Measurements from ENCODE around the gene KRT10. TPM values are rescaled to one million over a fixed set of nuclear protein-coding genes. Genes with fewer than 3 reads are reported as not detected.

KRT10 gene
- total RNA-seq, 1 donor from 2014 or later: 919 TPM

DNA sequence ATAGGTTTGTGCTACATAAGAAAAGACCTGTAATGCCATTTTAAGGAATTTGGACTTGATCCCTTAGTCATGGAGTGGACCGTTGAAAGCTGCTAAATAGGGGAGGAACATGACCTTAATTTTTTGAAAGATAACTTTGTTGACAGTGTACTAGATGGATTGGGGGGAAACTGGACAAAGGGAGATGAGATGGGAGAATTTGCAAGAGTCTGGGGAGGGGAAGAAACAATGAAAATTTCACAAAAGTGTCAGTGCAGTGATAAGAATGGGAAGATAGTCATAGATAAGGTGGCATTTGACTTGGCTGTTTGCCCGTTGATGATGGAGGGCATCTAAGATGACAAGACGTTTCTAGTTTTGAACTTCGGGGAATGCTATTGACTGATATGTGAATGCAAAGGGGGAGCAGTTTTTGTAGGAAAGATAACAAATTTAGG lies 22.3 kb upstream of the KRT10 start:
- Histone ChIP-seq H3K4me1 (no peaks in the 10 kb centered on the region), H3K36me3 (no peaks in the 10 kb centered on the region), H3K27me3 (no peaks in the 10 kb centered on the region), H3K27ac (no peak overlapping the region), H3K9me3 (no peaks in the 10 kb centered on the region), H3K4me3 (no peak overlapping the region)
- DNase-seq (ENCODE audit: extremely low spot score in 2 of 2): no peak
- intact Hi-C loops (cut with DNase I): no loop called here
- TF ChIP-seq POLR2A (IDR thresholded peaks at IDR 0.05) (no peak), POLR2AphosphoS5 (IDR thresholded peaks at IDR 0.05; ENCODE audit: insufficient read depth in 1 of 2, low read depth in 1 of 2) (no peak)
- TF ChIP-seq, protein P1, sequence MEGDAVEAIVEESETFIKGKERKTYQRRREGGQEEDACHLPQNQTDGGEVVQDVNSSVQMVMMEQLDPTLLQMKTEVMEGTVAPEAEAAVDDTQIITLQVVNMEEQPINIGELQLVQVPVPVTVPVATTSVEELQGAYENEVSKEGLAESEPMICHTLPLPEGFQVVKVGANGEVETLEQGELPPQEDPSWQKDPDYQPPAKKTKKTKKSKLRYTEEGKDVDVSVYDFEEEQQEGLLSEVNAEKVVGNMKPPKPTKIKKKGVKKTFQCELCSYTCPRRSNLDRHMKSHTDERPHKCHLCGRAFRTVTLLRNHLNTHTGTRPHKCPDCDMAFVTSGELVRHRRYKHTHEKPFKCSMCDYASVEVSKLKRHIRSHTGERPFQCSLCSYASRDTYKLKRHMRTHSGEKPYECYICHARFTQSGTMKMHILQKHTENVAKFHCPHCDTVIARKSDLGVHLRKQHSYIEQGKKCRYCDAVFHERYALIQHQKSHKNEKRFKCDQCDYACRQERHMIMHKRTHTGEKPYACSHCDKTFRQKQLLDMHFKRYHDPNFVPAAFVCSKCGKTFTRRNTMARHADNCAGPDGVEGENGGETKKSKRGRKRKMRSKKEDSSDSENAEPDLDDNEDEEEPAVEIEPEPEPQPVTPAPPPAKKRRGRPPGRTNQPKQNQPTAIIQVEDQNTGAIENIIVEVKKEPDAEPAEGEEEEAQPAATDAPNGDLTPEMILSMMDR (IDR thresholded peaks at IDR 0.05): no peak

DNA sequence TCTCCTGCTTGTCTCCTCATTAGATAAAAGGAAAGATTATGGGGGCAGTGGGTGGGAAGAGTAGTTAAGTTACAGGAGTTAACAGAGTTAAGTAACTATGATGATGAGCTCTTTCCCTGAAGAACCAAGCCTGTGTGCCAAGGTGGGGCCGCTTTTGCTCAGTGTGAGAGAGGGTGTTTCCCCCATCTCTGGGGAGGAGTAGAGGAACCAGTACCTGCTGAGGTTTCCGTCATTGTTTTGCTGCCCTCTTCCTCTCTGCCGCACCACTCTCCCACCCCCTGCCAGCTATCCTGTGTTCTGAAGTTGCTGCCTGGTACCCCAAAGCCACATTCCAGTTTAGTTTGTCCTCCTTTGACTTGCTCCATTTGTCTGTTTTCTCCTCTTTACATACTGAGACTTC lies 20.8 kb upstream of the KRT10 start:
- no peak overlapping the region for H3K4me3 ChIP-seq
- intact Hi-C loops (cut with DNase I): no loop called here
- no peaks in the 10 kb centered on the region for H3K27me3 ChIP-seq

DNA sequence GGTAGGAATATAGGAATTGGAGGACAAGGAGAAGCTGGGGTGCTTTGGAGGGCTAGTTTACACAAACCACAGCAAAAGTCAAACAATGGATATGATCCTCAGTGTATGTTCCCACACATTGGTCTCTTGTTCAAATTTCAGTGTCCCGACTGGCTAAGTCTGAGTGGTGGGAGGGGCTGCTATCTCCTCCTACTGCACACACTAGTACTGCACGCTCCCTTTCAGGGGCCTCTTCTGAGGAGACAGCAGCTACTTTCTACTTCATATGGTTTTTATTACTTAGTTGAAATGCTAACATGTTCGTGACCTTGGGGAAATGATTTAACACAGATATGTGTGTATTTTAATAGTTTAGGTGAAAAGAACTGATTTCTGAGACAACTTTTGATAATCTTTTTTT lies 18.8 kb upstream of the KRT10 start:
- no peak for DNase-seq (ENCODE audit: extremely low spot score in 2 of 2)
- no peaks in the 10 kb centered on the region for H3K36me3 ChIP-seq
- intact Hi-C loops (cut with DNase I): no loop called here
- H3K9me3 ChIP-seq: no peaks in the 10 kb centered on the region
- no peak for TF ChIP-seq POLR2A (IDR thresholded peaks at IDR 0.05)
- no peak for TF ChIP-seq POLR2AphosphoS5 (IDR thresholded peaks at IDR 0.05; ENCODE audit: insufficient read depth in 1 of 2, low read depth in 1 of 2)
- TF ChIP-seq, protein P1 (IDR thresholded peaks at IDR 0.05): no peak
- no peak overlapping the region for H3K4me3 ChIP-seq
- H3K4me1 ChIP-seq: no peaks in the 10 kb centered on the region
- no peak overlapping the region for H3K27ac ChIP-seq
- no peaks in the 10 kb centered on the region for H3K27me3 ChIP-seq

More for the DNA sequence above, 20.8 kb upstream of the KRT10 start:
- Histone ChIP-seq H3K4me1 (no peaks in the 10 kb centered on the region), H3K36me3 (no peaks in the 10 kb centered on the region), H3K9me3 (no peaks in the 10 kb centered on the region), H3K27ac (no peak overlapping the region)
- no peak for DNase-seq (ENCODE audit: extremely low spot score in 2 of 2)
- TF ChIP-seq, protein P1 (IDR thresholded peaks at IDR 0.05): no peak
- no peak for TF ChIP-seq POLR2A (IDR thresholded peaks at IDR 0.05)
- no peak for TF ChIP-seq POLR2AphosphoS5 (IDR thresholded peaks at IDR 0.05; ENCODE audit: insufficient read depth in 1 of 2, low read depth in 1 of 2)

DNA sequence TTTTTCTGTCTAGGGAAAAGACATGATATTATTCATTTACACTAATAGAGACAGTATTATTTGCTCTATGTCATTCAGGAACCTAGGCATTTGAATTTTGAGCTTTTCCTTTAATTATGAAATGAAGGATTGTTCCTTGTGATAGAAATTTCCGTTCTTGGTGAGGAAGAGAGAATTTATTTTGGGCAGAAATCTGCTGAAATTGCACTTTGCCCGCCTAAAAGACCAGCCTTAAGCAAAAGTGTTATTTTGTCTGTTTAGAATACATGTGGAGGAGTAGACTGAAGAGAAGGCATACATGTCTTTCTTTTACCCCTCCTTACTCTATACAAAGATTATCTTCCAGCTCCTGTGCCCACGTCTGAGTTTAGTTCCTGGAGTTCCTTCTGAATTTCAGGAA lies 16.8 kb upstream of the KRT10 start:
- H3K27ac ChIP-seq: no peak overlapping the region
- no peaks in the 10 kb centered on the region for H3K9me3 ChIP-seq
- DNase-seq (ENCODE audit: extremely low spot score in 2 of 2): no peak
- H3K27me3 ChIP-seq: no peaks in the 10 kb centered on the region
- H3K4me1 ChIP-seq: no peaks in the 10 kb centered on the region
- intact Hi-C loops (cut with DNase I): no loop called here
- H3K36me3 ChIP-seq: no peaks in the 10 kb centered on the region
- TF ChIP-seq POLR2AphosphoS5 (IDR thresholded peaks at IDR 0.05; ENCODE audit: insufficient read depth in 1 of 2, low read depth in 1 of 2) (no peak), POLR2A (IDR thresholded peaks at IDR 0.05) (no peak)
- TF ChIP-seq, protein P1 (IDR thresholded peaks at IDR 0.05): no peak
- no peak overlapping the region for H3K4me3 ChIP-seq

DNA sequence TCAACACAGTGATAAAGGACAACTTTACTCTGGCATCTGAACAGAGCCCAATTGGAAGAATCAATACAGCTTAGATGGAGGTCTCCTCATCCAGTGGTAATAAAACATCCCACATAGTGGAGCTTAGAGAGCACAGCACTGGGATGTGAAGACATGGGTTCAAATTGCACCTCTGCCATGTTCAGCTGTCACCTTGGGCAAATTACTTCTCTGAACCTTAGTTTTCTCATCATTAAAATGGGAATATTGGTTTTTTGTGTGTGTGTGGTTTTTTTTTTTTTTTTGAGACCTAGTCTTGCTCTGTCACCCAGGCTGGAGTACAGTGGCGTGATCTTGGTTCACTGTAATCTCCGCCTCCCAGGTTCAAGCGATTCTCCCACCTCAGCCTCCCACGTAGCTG lies 13.6 kb upstream of the KRT10 start:
- Histone ChIP-seq H3K27ac (no peak overlapping the region), H3K4me1 (no peaks in the 10 kb centered on the region), H3K9me3 (no peaks in the 10 kb centered on the region), H3K27me3 (no peaks in the 10 kb centered on the region), H3K36me3 (no peaks in the 10 kb centered on the region), H3K4me3 (no peak overlapping the region)
- no peak for DNase-seq (ENCODE audit: extremely low spot score in 2 of 2)
- intact Hi-C loops (cut with DNase I): no loop called here
- TF ChIP-seq, protein P1 (IDR thresholded peaks at IDR 0.05): no peak
- TF ChIP-seq POLR2AphosphoS5 (IDR thresholded peaks at IDR 0.05; ENCODE audit: insufficient read depth in 1 of 2, low read depth in 1 of 2) (no peak), POLR2A (IDR thresholded peaks at IDR 0.05) (no peak)
